GM10266 (cell line): ENCODE results near the gene ZNF578.
"Not testable (repeated sequence)": the region's sequence is repeated elsewhere in the genome, so short reads cannot be mapped to it uniquely, and the experiment has no call there.

ENCODE experiments used
- DNase-seq: peaks from one replicate; pipeline ENCODE4 v3.0.0; 2012; ENCODE audit errors: extremely low spot score
- CTCF ChIP-seq: IDR thresholded peaks from 2 replicates; pipeline ENCODE4 v1.5.1; 2012; ENCODE audit warnings: mild to moderate bottlenecking, low read depth; ENCODE audit not compliant: control insufficient read depth, insufficient read depth; ENCODE audit errors: missing control alignments

The ZNF578 gene

GRCh38 chr19:52494518-52494917 is 41.2 kb downstream of the ZNF578 start:
- no peak for DNase-seq
- no peak for TF ChIP-seq CTCF

GRCh38 chr19:52498571-52498970 is 45.2 kb downstream of the ZNF578 start:
- TF ChIP-seq CTCF = no peak
- no peak for DNase-seq

- not testable (repeated sequence) for DNase-seq
Observed at GRCh38 chr19:52500474-52500873, 47.1 kb downstream of the ZNF578 start.

GRCh38 chr19:52500991-52501390 is 47.6 kb downstream of the ZNF578 start:
- DNase-seq = not testable (repeated sequence)

- TF ChIP-seq CTCF = no peak
- DNase-seq = no peak
Observed at GRCh38 chr19:52507266-52507665, 53.9 kb downstream of the ZNF578 start.

GRCh38 chr19:52516191-52516590 is 62.8 kb downstream of the ZNF578 start:
- no peak for TF ChIP-seq CTCF
- DNase-seq = no peak

GRCh38 chr19:52518646-52519045 is 65.3 kb downstream of the ZNF578 start:
- TF ChIP-seq CTCF = no peak
- no peak for DNase-seq

GRCh38 chr19:52519175-52519574 is 65.8 kb downstream of the ZNF578 start:
- not testable (repeated sequence) for DNase-seq

- TF ChIP-seq CTCF = no peak
- DNase-seq = no peak
Observed at GRCh38 chr19:52520013-52520412, 66.7 kb downstream of the ZNF578 start.
